HG02981 (cell line): ENCODE data around the gene HIVEP3.
"Not testable (repeated sequence)": the region's sequence is repeated elsewhere in the genome, so short reads cannot be mapped to it uniquely, and the experiment has no call there.

Source experiments
- ATAC-seq: cut with Tn5 transposase; IDR thresholded peaks from one replicate; pipeline ENCODE4 v1.9.1; 2021; ENCODE audit warnings: mild to moderate bottlenecking, moderate library complexity; ENCODE audit not compliant: unreplicated experiment

Gene HIVEP3

GRCh38 chr1:41924911-41925310 lies 6.2 kb upstream of the HIVEP3 start:
- no peak for ATAC-seq

- ATAC-seq = not testable (repeated sequence)
Observed at GRCh38 chr1:41921271-41921670, 2.5 kb upstream of the HIVEP3 start.

- no peak for ATAC-seq
Observed at GRCh38 chr1:41920658-41921057, 1.9 kb upstream of the HIVEP3 start.

GRCh38 chr1:41919764-41920397 lies 1.2 kb upstream of the HIVEP3 start:
- ATAC-seq = peak; percentile 50

- no peak for ATAC-seq
Observed at GRCh38 chr1:41919131-41919530, 409 bp upstream of the HIVEP3 start.

GRCh38 chr1:41917835-41918449 lies 780 bp downstream of the HIVEP3 start:
- no peak for ATAC-seq

GRCh38 chr1:41917076-41917475 lies 1.6 kb downstream of the HIVEP3 start:
- no peak for ATAC-seq

- ATAC-seq = no peak
Observed at GRCh38 chr1:41915786-41916571, 2.7 kb downstream of the HIVEP3 start.

GRCh38 chr1:41914516-41914915 lies 4.2 kb downstream of the HIVEP3 start:
- no peak for ATAC-seq

GRCh38 chr1:41913014-41913413 lies 5.7 kb downstream of the HIVEP3 start:
- no peak for ATAC-seq

- no peak for ATAC-seq
Observed at GRCh38 chr1:41908288-41908895, 10.3 kb downstream of the HIVEP3 start.

- no peak for ATAC-seq
Observed at GRCh38 chr1:41907446-41907845, 11.3 kb downstream of the HIVEP3 start.

- ATAC-seq = no peak
Observed at GRCh38 chr1:41906943-41907342, 11.8 kb downstream of the HIVEP3 start.

GRCh38 chr1:41905093-41905675 lies 13.5 kb downstream of the HIVEP3 start:
- ATAC-seq = no peak

- no peak for ATAC-seq
Observed at GRCh38 chr1:41902664-41903063, 16.1 kb downstream of the HIVEP3 start.

GRCh38 chr1:41902159-41902577 lies 16.6 kb downstream of the HIVEP3 start:
- no peak for ATAC-seq

GRCh38 chr1:41901551-41901950 lies 17.2 kb downstream of the HIVEP3 start:
- no peak for ATAC-seq

- ATAC-seq = no peak
Observed at GRCh38 chr1:41900603-41901444, 17.9 kb downstream of the HIVEP3 start.

GRCh38 chr1:41898191-41898713 lies 20.5 kb downstream of the HIVEP3 start:
- ATAC-seq = no peak

GRCh38 chr1:41895552-41895951 lies 23.2 kb downstream of the HIVEP3 start:
- ATAC-seq = no peak
